AG10803 (cell line): ENCODE results near the gene MRPL21.

Experiments
- DNase-seq: peaks from one replicate; pipeline ENCODE4 v3.0.0; 2010; ENCODE audit warnings: low read depth
- H3K4me3 ChIP-seq: 2 replicates; pipeline ENCODE4 v1.5.1; 2011; ENCODE audit warnings: mild to moderate bottlenecking, low read length, control low read depth
- TF ChIP-seq, protein P1 (sequence below): conservative IDR thresholded peaks from 2 replicates; pipeline ENCODE4 v1.5.1; 2011; ENCODE audit warnings: mild to moderate bottlenecking, low read length, control low read depth, inconsistent platforms

The MRPL21 gene

DNA sequence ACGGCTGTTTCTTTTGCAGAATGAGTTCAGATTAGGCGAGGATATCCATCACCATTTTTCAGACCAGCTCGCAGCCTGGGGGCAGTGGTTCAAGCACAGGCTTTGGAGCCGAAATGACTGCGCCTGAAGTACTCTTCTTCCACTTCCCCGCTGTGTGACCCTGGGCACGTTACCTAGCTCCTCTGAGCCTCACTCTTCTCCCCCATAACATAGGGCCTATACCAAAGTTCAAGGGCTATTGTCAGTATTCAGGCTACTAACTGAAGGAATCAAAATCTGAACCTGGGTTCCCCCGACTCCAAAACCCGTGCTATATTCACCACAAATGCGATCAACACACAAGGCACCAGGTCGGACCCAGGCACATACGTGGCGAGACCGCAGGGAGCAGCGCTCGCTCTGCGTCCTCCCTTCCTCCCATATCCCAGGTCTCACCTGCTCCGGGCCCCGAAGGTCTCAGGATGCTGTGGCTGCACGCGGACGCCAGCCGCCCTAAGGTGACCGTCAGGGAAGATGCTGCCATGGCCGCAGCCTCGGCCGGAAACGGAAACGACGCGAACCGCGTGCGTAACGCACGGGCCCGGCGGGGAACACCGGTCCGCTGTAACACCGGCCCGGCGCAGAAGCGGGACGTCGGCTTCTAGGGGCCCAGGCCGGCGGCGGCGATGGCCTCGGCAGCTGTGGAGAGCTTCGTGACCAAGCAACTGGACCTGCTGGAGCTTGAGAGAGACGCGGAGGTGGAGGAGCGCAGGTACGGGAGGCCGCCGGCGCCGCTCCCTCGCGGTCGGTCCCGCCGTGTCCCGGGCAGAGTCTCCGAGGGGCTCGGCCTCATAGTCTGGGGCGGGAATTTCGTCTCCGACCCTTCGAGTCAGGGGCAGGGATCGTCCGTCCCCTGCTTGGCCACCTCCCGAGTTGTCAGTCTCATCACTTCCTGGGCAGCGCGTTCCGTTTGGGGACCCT is at the start of gene MRPL21, which contains the start of gene IGHMBP2:
Gene MRPL21 (minus strand): TSS at position 545 of the 960 bp plus-strand sequence. CDS start 22 bp downstream, at position 523.
Gene IGHMBP2 (plus strand): TSS at position 604 of the 960 bp plus-strand sequence. CDS start 62 bp downstream, at position 666.
- TF ChIP-seq, protein P1, sequence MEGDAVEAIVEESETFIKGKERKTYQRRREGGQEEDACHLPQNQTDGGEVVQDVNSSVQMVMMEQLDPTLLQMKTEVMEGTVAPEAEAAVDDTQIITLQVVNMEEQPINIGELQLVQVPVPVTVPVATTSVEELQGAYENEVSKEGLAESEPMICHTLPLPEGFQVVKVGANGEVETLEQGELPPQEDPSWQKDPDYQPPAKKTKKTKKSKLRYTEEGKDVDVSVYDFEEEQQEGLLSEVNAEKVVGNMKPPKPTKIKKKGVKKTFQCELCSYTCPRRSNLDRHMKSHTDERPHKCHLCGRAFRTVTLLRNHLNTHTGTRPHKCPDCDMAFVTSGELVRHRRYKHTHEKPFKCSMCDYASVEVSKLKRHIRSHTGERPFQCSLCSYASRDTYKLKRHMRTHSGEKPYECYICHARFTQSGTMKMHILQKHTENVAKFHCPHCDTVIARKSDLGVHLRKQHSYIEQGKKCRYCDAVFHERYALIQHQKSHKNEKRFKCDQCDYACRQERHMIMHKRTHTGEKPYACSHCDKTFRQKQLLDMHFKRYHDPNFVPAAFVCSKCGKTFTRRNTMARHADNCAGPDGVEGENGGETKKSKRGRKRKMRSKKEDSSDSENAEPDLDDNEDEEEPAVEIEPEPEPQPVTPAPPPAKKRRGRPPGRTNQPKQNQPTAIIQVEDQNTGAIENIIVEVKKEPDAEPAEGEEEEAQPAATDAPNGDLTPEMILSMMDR = no peak
- DNase-seq = peak; percentile 81
- H3K4me3 ChIP-seq = peak within 1 kb of the TSS; percentile 100

- H3K4me3 ChIP-seq = no peak overlapping the region
- TF ChIP-seq, protein P1 = no peak
- DNase-seq = no peak
Measured at GRCh38 chr11:68950762-68951161, 47.1 kb upstream of the MRPL21 start.

DNA sequence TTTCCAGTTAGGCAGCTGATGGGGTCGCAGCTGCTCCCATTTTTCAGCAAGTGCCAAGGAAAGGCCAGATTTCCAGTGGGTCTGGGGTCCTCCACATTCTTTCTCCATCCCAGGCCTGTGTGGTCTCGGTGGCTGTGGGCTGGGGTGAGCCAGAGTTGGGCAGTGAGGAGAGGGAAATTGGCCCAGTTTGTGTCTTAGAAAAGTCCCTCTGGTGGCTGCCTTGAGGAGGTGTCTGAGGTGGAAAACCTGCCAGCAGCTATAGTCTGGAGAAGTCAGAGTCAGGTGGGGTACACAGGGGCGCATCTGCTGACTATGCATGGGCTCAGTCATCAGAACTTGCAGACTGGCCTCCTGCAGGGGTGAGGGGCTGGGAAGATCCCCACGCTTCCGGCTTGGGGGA is 46.6 kb upstream of the MRPL21 start:
- DNase-seq = no peak
- H3K4me3 ChIP-seq = no peak overlapping the region
- TF ChIP-seq, protein P1 = peak; percentile 52

- DNase-seq = no peak
- H3K4me3 ChIP-seq = no peak overlapping the region
- TF ChIP-seq, protein P1 = no peak
Measured at GRCh38 chr11:68948935-68949334, 45.3 kb upstream of the MRPL21 start.

DNA sequence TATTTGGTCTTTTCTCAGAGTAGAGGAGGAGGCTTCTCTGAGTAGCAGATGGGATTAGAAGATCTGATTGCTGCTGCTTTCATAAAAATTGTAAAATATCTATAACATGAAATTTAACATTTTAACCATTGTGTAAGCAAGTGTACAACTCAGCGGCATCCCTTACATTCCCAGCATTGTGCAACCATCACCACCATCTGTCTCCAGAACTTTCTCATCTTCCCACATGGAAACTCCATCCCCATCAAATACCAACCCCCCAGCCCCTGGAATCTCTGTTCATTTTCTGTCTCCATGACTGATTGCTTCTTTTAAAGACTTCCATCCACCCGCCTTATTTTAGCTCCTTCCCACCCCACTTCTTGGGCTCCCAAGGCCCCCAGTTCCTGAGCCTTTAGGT is 44.9 kb upstream of the MRPL21 start:
- H3K4me3 ChIP-seq = no peak overlapping the region
- TF ChIP-seq, protein P1 = no peak
- DNase-seq = peak; percentile 78

GRCh38 chr11:68947151-68947550 is 43.5 kb upstream of the MRPL21 start:
- TF ChIP-seq, protein P1 = no peak
- H3K4me3 ChIP-seq = no peak overlapping the region
- no peak for DNase-seq
